SK-N-SH (cell line): Measurements from ENCODE around the gene SETBP1. TPM values are rescaled to one million over a fixed set of nuclear protein-coding genes. Genes with fewer than 3 reads are reported as not detected.

ENCODE experiments used
- CTCF ChIA-PET: fragments of 300-600, 350-600 bp; formaldehyde crosslinking; extraction: SDS; loops from one replicate; lab custom pipeline; 2021; lab: Yijun Ruan, JAX
- POLR2A ChIA-PET: fragments of 350-600 bp; sonication (Branson Sonifier 250); formaldehyde crosslinking; extraction: SDS; loops from one replicate; lab custom pipeline; 2020; ENCODE audit warnings: antibody characterized with exemption, inconsistent platforms; lab: Yijun Ruan, JAX
- DNase-seq: peaks from one replicate; pipeline ENCODE4 v3.0.0; 2012
- H2AFZ ChIP-seq: fragments of 200-600 bp; sonication (generic); 2 replicates; pipeline ENCODE4 v1.8.1; 2016; ENCODE audit warnings: antibody characterized with exemption, mild to moderate bottlenecking, low read depth
- H3F3A ChIP-seq: fragments of 200-600 bp; sonication (generic); replicated peaks from 2 replicates; pipeline ENCODE3; 2016; ENCODE audit warnings: antibody characterized with exemption, mild to moderate bottlenecking; ENCODE audit not compliant: insufficient read depth
- H3K27ac ChIP-seq, 2 experiments: fragments of 200-500 bp in 1 of 2; fragments of 200-600 bp in 1 of 2; sonication (Bioruptor generic) in 1 of 2; sonication (generic), shearing (Covaris generic) in 1 of 2; 2 replicates each; pipeline versions ENCODE4 v1.5.1 to v1.6.1; 2014 to 2016; ENCODE audit warnings: low read depth in 2 of 2, inconsistent platforms in 1 of 2, low read length in 1 of 2, mild to moderate bottlenecking in 1 of 2, mixed read lengths in 1 of 2
- H3K27me3 ChIP-seq: fragments of 200-600 bp; sonication (generic), shearing (Covaris generic); 2 replicates; pipeline ENCODE4 v1.6.1; 2016; ENCODE audit warnings: mixed run types; ENCODE audit not compliant: insufficient read depth
- H3K36me3 ChIP-seq, 2 experiments: fragments of 200-500 bp in 1 of 2; fragments of 200-600 bp in 1 of 2; sonication (Bioruptor generic) in 1 of 2; sonication (generic) in 1 of 2; replicated peaks in 1 of 2; 2 replicates each; pipeline versions ENCODE3 to v1.5.1; 2014 to 2016; ENCODE audit warnings: low read length in 1 of 2, mild to moderate bottlenecking in 1 of 2; ENCODE audit not compliant: insufficient read depth in 2 of 2, control insufficient read depth in 1 of 2
- H3K4me1 ChIP-seq, 2 experiments: fragments of 200-500 bp in 1 of 2; fragments of 200-600 bp in 1 of 2; sonication (Bioruptor generic) in 1 of 2; sonication (generic), shearing (Covaris generic) in 1 of 2; 2 replicates each; pipeline versions ENCODE4 v1.5.1 to v1.6.1; 2014 to 2016; ENCODE audit warnings: low read depth in 1 of 2, low read length in 1 of 2, mixed run types in 1 of 2; ENCODE audit not compliant: insufficient read depth in 2 of 2, control insufficient read depth in 1 of 2
- H3K4me2 ChIP-seq: fragments of 200-600 bp; sonication (generic), shearing (Covaris generic); 2 replicates; pipeline ENCODE4 v1.6.1; 2017; ENCODE audit warnings: mixed run types
- H3K4me3 ChIP-seq, 2 experiments: fragments of 200-500 bp in 1 of 2; fragments of 200-600 bp in 1 of 2; sonication (Bioruptor generic) in 1 of 2; sonication (generic), shearing (Covaris generic) in 1 of 2; 2 replicates each; pipeline versions ENCODE4 v1.5.1 to v1.8.1; 2014 to 2016; ENCODE audit warnings: low read depth in 2 of 2, inconsistent platforms in 1 of 2, low read length in 1 of 2, mild to moderate bottlenecking in 1 of 2, mixed read lengths in 1 of 2, moderate library complexity in 1 of 2
- H3K79me2 ChIP-seq: fragments of 200-600 bp; sonication (generic); 2 replicates; pipeline ENCODE4 v1.8.1; 2017; ENCODE audit warnings: mild to moderate bottlenecking; ENCODE audit not compliant: insufficient read depth
- H3K9ac ChIP-seq: fragments of 200-600 bp; sonication (generic); 2 replicates; pipeline ENCODE4 v1.6.1; 2017; ENCODE audit warnings: mixed run types
- H3K9me2 ChIP-seq: fragments of 200-600 bp; sonication (generic); 2 replicates; pipeline ENCODE4 v1.6.1; 2017; ENCODE audit warnings: mixed run types
- H3K9me3 ChIP-seq: fragments of 200-600 bp; sonication (generic); 2 replicates; pipeline ENCODE4 v1.6.1; 2017; ENCODE audit warnings: mixed run types, mild to moderate bottlenecking, moderate library complexity
- H4K20me1 ChIP-seq: fragments of 200-600 bp; sonication (generic); 2 replicates; pipeline ENCODE4 v1.6.1; 2017; ENCODE audit warnings: mild to moderate bottlenecking, mixed run types; ENCODE audit not compliant: insufficient read depth
- EP300 ChIP-seq, 2 experiments: IDR thresholded peaks; 2 replicates each; pipeline versions ENCODE4 v1.4.0 to v1.6.1; 2012; ENCODE audit warnings: borderline replicate concordance in 1 of 2, low read depth in 1 of 2, low read length in 1 of 2
- EZH2phosphoT487 ChIP-seq: fragments of 200-600 bp; sonication (generic); IDR thresholded peaks from 2 replicates; pipeline ENCODE4 v1.6.1; 2017; ENCODE audit warnings: low read depth, mixed run types, mild to moderate bottlenecking, antibody characterized with exemption, moderate library complexity, borderline replicate concordance
- FOXM1 ChIP-seq: IDR thresholded peaks from 2 replicates; pipeline ENCODE4 v1.4.0; 2012; ENCODE audit warnings: low read depth, mild to moderate bottlenecking
- GATA2 ChIP-seq: sonication (generic); formaldehyde crosslinking; IDR thresholded peaks from 2 replicates; pipeline ENCODE4 v1.5.0; 2020; ENCODE audit warnings: mild to moderate bottlenecking, missing genetic modification reagents
- IRF3 ChIP-seq: fragments of 150-350 bp; IDR thresholded peaks from 2 replicates; pipeline ENCODE4 v1.6.1; 2016; ENCODE audit warnings: mild to moderate bottlenecking, low read depth, low read length
- JUND ChIP-seq: IDR thresholded peaks from 2 replicates; pipeline ENCODE4 v1.4.0; 2012
- MAX ChIP-seq: IDR thresholded peaks from 2 replicates; pipeline ENCODE4 v1.4.0; 2012; ENCODE audit warnings: low read depth
- MEF2A ChIP-seq: IDR thresholded peaks from 2 replicates; pipeline ENCODE4 v1.4.0; 2012; ENCODE audit warnings: low read depth, borderline replicate concordance
- MXI1 ChIP-seq: IDR thresholded peaks from 2 replicates; pipeline ENCODE4 v1.6.1; 2012; ENCODE audit warnings: mild to moderate bottlenecking, low read depth, low read length, improper control_type of control experiment
- NFIC ChIP-seq: IDR thresholded peaks from 2 replicates; pipeline ENCODE4 v1.4.0; 2012; ENCODE audit warnings: borderline replicate concordance
- PBX3 ChIP-seq: IDR thresholded peaks from 2 replicates; pipeline ENCODE4; 2012
- POLR2AphosphoS5 ChIP-seq: IDR thresholded peaks from 2 replicates; pipeline ENCODE4 v1.6.1; 2012; ENCODE audit warnings: low read depth, low read length
- RAD21 ChIP-seq: IDR thresholded peaks from 2 replicates; pipeline ENCODE4 v1.6.1; 2012; ENCODE audit warnings: mild to moderate bottlenecking, low read length
- REST ChIP-seq: IDR thresholded peaks from 2 replicates; pipeline ENCODE4 v1.6.1; 2012; ENCODE audit warnings: mild to moderate bottlenecking, low read depth, low read length, moderate library complexity
- RFX5 ChIP-seq: IDR thresholded peaks from 2 replicates; pipeline ENCODE4 v1.6.1; 2012; ENCODE audit warnings: mild to moderate bottlenecking, improper control_type of control experiment, low read length
- RXRA ChIP-seq: IDR thresholded peaks from 2 replicates; pipeline ENCODE4 v1.4.0; 2012; ENCODE audit warnings: low read depth, mild to moderate bottlenecking, borderline replicate concordance
- SIN3A ChIP-seq: IDR thresholded peaks from 2 replicates; pipeline ENCODE4 v1.6.1; 2012; ENCODE audit warnings: low read depth, mild to moderate bottlenecking, low read length, moderate library complexity, borderline replicate concordance
- USF1 ChIP-seq: IDR thresholded peaks from 2 replicates; pipeline ENCODE4 v1.4.0; 2012; ENCODE audit warnings: low read depth, borderline replicate concordance
- ZBTB33 ChIP-seq: IDR thresholded peaks from 2 replicates; pipeline ENCODE4 v1.4.0; 2012; ENCODE audit warnings: low read depth, borderline replicate concordance
- polyA plus RNA-seq, 3 experiments: library from polyadenylated mRNA; depleted of rRNA; stranded (reverse); fragments of >200 nt; gene quantifications; 2 replicates each; pipeline ENCODE4 v1.2.3, GENCODE V29; 2012

The SETBP1 gene
- polyA plus RNA-seq, 1 of the 3 experiments (the other 2 are of a cell fraction): 3.0 TPM

- Histone ChIP-seq H3K9me2 (no peaks in the 10 kb centered on the region), H3K9me3 (no peaks in the 10 kb centered on the region), H3K79me2 (no peaks in the 10 kb centered on the region)
- TF ChIP-seq JUND (no peak), RXRA (no peak), MEF2A (no peak), PBX3 (no peak), RAD21 (no peak), SIN3A (no peak), USF1 (no peak), GATA2 (no peak), MXI1 (no peak), POLR2AphosphoS5 (no peak), IRF3 (no peak), EP300 (IDR thresholded peaks at IDR 0.05; ENCODE audit: borderline replicate concordance in 1 of 2, low read depth in 1 of 2, low read length in 1 of 2) (no peak), FOXM1 (no peak), RFX5 (no peak), REST (no peak), EZH2phosphoT487 (no peak), ZBTB33 (no peak), NFIC (no peak), MAX (no peak)
- TF ChIP-seq, all 33 proteins: peak for 0
- Histone ChIP-seq H3K4me1 (no peaks in the 10 kb centered on the region; a peak in 1 of 4 replicates), H3F3A (no peaks in the 10 kb centered on the region), H3K36me3 (no peaks in the 10 kb centered on the region), H3K27ac (no peak overlapping the region), H3K9ac (no peak overlapping the region), H3K4me2 (no peak overlapping the region), H2AFZ (no peak overlapping the region), H3K4me3 (no peak overlapping the region), H4K20me1 (no peaks in the 10 kb centered on the region), H3K27me3 (no peaks in the 10 kb centered on the region)
- ChIA-PET POLR2A (no interaction called here), CTCF (interaction anchor here (1.2 kb wide), 1 partner anchor 11 kb away, joined by 3 read pairs; no protein-coding TSS in a partner anchor)
- DNase-seq: no peak
Observed at GRCh38 chr18:44852818-44853217, 172.1 kb downstream of the SETBP1 start.
